ENCODE data around the gene ART5. TPM values are rescaled to one million over a fixed set of nuclear protein-coding genes. Genes with fewer than 3 reads are reported as not detected.

ART5 gene
- total RNA-seq, 1 donor from 2014 or later: 1.6 TPM

GRCh38 chr11:3666023-3666530 lies 24.3 kb upstream of the ART5 start:
- DNase-seq (ENCODE audit: low read depth): no peak
- no peak overlapping the region for H3K4me3 ChIP-seq (ENCODE audit: low read depth, low read length)
- TF ChIP-seq, protein P1, sequence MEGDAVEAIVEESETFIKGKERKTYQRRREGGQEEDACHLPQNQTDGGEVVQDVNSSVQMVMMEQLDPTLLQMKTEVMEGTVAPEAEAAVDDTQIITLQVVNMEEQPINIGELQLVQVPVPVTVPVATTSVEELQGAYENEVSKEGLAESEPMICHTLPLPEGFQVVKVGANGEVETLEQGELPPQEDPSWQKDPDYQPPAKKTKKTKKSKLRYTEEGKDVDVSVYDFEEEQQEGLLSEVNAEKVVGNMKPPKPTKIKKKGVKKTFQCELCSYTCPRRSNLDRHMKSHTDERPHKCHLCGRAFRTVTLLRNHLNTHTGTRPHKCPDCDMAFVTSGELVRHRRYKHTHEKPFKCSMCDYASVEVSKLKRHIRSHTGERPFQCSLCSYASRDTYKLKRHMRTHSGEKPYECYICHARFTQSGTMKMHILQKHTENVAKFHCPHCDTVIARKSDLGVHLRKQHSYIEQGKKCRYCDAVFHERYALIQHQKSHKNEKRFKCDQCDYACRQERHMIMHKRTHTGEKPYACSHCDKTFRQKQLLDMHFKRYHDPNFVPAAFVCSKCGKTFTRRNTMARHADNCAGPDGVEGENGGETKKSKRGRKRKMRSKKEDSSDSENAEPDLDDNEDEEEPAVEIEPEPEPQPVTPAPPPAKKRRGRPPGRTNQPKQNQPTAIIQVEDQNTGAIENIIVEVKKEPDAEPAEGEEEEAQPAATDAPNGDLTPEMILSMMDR (conservative IDR thresholded peaks at IDR 0.05; ENCODE audit: low read depth, low read length): no peak

- TF ChIP-seq, protein P1 (conservative IDR thresholded peaks at IDR 0.05; ENCODE audit: low read depth, low read length): no peak
- no peak for DNase-seq (ENCODE audit: low read depth)
- no peak overlapping the region for H3K4me3 ChIP-seq (ENCODE audit: low read depth, low read length)
Observed at GRCh38 chr11:3665336-3666022, 23.7 kb upstream of the ART5 start.

GRCh38 chr11:3664032-3664630 lies 22.3 kb upstream of the ART5 start:
- no peak overlapping the region for H3K4me3 ChIP-seq (ENCODE audit: low read depth, low read length)
- no peak for DNase-seq (ENCODE audit: low read depth)
- TF ChIP-seq, protein P1 (conservative IDR thresholded peaks at IDR 0.05; ENCODE audit: low read depth, low read length): no peak

DNA sequence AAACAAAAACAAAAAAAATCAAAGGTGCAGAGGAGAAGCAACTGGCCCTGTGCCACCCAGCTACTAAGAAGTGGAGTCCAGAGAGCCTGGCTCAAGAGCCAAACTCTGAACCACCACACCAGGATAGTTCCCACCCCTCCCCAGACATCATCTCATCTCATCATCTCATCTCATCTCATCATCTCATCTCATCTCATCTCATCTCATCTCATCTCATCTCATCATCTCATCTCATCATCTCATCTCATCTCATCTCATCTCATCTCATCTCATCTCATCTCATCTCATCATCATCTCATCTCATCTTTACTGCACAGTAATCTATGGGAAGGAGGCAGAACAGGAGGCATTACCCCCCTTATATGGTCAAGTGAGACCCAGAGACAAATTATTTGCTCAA lies 21.1 kb upstream of the ART5 start:
- DNase-seq (ENCODE audit: low read depth): no peak
- H3K4me3 ChIP-seq (ENCODE audit: low read depth, low read length): no peak overlapping the region
- TF ChIP-seq, protein P1 (conservative IDR thresholded peaks at IDR 0.05; ENCODE audit: low read depth, low read length): no peak

- H3K4me3 ChIP-seq (ENCODE audit: low read depth, low read length): no peak overlapping the region
- DNase-seq (ENCODE audit: low read depth): no peak
- TF ChIP-seq, protein P1 (conservative IDR thresholded peaks at IDR 0.05; ENCODE audit: low read depth, low read length): no peak
Observed at GRCh38 chr11:3660960-3661359, 19.2 kb upstream of the ART5 start.

- no peak overlapping the region for H3K4me3 ChIP-seq (ENCODE audit: low read depth, low read length)
- TF ChIP-seq, protein P1 (conservative IDR thresholded peaks at IDR 0.05; ENCODE audit: low read depth, low read length): no peak
- DNase-seq (ENCODE audit: low read depth): no peak
Observed at GRCh38 chr11:3659595-3660515, 18.1 kb upstream of the ART5 start.
